ENCODE results near the gene HSD17B7.

The HSD17B7 gene

GRCh38 chr1:162844153-162844552 lies 53.7 kb downstream of the HSD17B7 start:
- Histone ChIP-seq H3K4me3 (ENCODE audit: low read length) (no peak overlapping the region), H3K9me3 (ENCODE audit: insufficient read depth, low read depth, low read length) (no peaks in the 10 kb centered on the region), H3K4me1 (ENCODE audit: insufficient read depth, low read length) (no peaks in the 10 kb centered on the region), H3K36me3 (ENCODE audit: insufficient read depth, low read length) (no peaks in the 10 kb centered on the region), H3K27me3 (ENCODE audit: insufficient read depth, low read length) (no peaks in the 10 kb centered on the region), H3K9ac (ENCODE audit: low read depth, low read length) (no peak overlapping the region), H3K27ac (ENCODE audit: low read depth, low read length) (no peak overlapping the region)
- WGBS, result 72% methylated on average over 1 of the region's 1 CpG

GRCh38 chr1:162846256-162847212 lies 56.0 kb downstream of the HSD17B7 start:
- Histone ChIP-seq H3K9me3 (ENCODE audit: insufficient read depth, low read depth, low read length) (no peaks in the 10 kb centered on the region), H3K36me3 (ENCODE audit: insufficient read depth, low read length) (no peaks in the 10 kb centered on the region), H3K9ac (ENCODE audit: low read depth, low read length) (no peak overlapping the region), H3K27ac (ENCODE audit: low read depth, low read length) (no peak overlapping the region), H3K4me1 (ENCODE audit: insufficient read depth, low read length) (no peaks in the 10 kb centered on the region), H3K4me3 (ENCODE audit: low read length) (no peak overlapping the region), H3K27me3 (ENCODE audit: insufficient read depth, low read length) (no peaks in the 10 kb centered on the region)
- WGBS, result 96% methylated on average over 16 of the region's 16 CpGs

DNA sequence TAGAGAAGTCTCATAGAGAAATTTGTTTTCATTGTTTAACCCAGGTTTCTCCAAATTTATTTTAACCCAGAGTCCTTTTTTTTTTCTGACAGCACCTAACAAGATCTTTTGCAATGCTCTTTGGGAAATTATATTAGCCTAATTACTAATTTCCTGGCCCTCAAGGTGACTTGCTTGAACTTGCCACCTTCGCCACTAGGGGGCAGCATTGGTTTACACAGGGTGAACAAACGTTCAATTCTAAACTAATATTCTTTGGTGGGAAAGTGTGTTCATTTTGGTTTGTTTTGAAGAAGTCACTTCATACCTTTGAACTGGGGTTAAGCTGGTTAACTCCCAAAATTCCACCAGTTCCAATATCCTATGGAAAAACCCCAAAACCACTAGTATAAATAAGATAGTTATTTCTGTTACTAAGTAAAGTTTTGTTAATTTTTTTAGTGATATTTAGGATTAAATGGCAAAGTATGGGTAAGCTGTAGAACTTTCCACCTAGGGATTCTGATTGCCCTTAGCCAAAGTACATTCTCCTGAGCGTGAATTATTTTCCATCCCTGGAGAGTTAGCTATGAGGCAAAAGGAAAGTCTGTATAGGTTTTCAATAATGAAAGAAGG lies 57.4 kb downstream of the HSD17B7 start:
- WGBS, result 26% methylated on average over 3 of the region's 3 CpGs
- Histone ChIP-seq H3K27me3 (ENCODE audit: insufficient read depth, low read length) (no peaks in the 10 kb centered on the region), H3K9me3 (ENCODE audit: insufficient read depth, low read depth, low read length) (no peaks in the 10 kb centered on the region), H3K4me3 (ENCODE audit: low read length) (no peak overlapping the region), H3K4me1 (ENCODE audit: insufficient read depth, low read length) (no peaks in the 10 kb centered on the region), H3K36me3 (ENCODE audit: insufficient read depth, low read length) (no peaks in the 10 kb centered on the region), H3K27ac (ENCODE audit: low read depth, low read length) (no peak overlapping the region), H3K9ac (ENCODE audit: low read depth, low read length) (no peak overlapping the region)

- Histone ChIP-seq H3K9me3 (ENCODE audit: insufficient read depth, low read depth, low read length) (no peaks in the 10 kb centered on the region), H3K36me3 (ENCODE audit: insufficient read depth, low read length) (no peaks in the 10 kb centered on the region), H3K4me3 (ENCODE audit: low read length) (no peak overlapping the region), H3K4me1 (ENCODE audit: insufficient read depth, low read length) (no peaks in the 10 kb centered on the region), H3K27me3 (ENCODE audit: insufficient read depth, low read length) (no peaks in the 10 kb centered on the region), H3K27ac (ENCODE audit: low read depth, low read length) (no peak overlapping the region), H3K9ac (ENCODE audit: low read depth, low read length) (no peak overlapping the region)
- 98% methylated on average over 2 of the region's 2 CpGs for WGBS
These were observed 59.2 kb downstream of the HSD17B7 start for GRCh38 chr1:162849711-162850110.

GRCh38 chr1:162851341-162851740 lies 60.8 kb downstream of the HSD17B7 start:
- Histone ChIP-seq H3K27ac (ENCODE audit: low read depth, low read length) (no peak overlapping the region), H3K36me3 (ENCODE audit: insufficient read depth, low read length) (no peaks in the 10 kb centered on the region), H3K4me1 (ENCODE audit: insufficient read depth, low read length) (no peaks in the 10 kb centered on the region), H3K9ac (ENCODE audit: low read depth, low read length) (no peak overlapping the region), H3K27me3 (ENCODE audit: insufficient read depth, low read length) (no peaks in the 10 kb centered on the region), H3K4me3 (ENCODE audit: low read length) (no peak overlapping the region), H3K9me3 (ENCODE audit: insufficient read depth, low read depth, low read length) (no peaks in the 10 kb centered on the region)
- 93% methylated on average over 1 of the region's 1 CpG for WGBS

DNA sequence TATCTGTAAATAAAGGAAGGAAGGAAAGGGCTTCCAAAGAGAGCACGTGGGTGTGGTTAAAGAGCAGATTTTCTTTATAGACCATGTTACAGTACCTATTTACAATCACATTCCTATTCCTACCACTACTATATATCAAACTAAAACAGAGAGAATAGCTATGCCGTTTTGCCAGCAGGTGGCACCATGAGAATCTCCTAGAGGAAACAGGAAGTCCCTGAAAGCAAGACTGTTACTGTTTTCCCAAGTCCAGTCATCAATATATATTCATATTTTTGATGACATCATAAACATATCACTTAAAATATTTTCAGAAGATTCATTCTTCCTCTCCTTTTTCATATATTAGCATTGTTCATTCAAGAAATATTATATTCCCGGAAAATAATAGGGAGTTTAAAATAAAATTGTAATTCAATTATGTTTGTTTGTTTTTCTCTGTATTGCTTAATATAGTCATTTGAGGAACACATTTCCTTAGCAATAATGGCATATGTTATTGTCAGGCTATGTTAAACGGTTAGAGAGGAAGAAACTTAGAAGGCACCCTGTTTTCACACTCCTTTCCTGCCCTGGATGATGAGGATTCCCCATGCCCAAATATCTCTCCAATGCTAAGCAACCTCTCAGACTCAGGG lies 63.9 kb downstream of the HSD17B7 start:
- WGBS, result 34% methylated on average over 3 of the region's 4 CpGs
- H3K4me3 ChIP-seq (ENCODE audit: low read length), result no peak overlapping the region
- no peaks in the 10 kb centered on the region for H3K9me3 ChIP-seq (ENCODE audit: insufficient read depth, low read depth, low read length)
- no peak overlapping the region for H3K27ac ChIP-seq (ENCODE audit: low read depth, low read length)
- no peak overlapping the region for H3K9ac ChIP-seq (ENCODE audit: low read depth, low read length)
- no peaks in the 10 kb centered on the region; the same call in 1 of the 2 replicates for H3K4me1 ChIP-seq (ENCODE audit: insufficient read depth, low read length)
- H3K36me3 ChIP-seq (ENCODE audit: insufficient read depth, low read length), result no peaks in the 10 kb centered on the region
- no peaks in the 10 kb centered on the region for H3K27me3 ChIP-seq (ENCODE audit: insufficient read depth, low read length)

DNA sequence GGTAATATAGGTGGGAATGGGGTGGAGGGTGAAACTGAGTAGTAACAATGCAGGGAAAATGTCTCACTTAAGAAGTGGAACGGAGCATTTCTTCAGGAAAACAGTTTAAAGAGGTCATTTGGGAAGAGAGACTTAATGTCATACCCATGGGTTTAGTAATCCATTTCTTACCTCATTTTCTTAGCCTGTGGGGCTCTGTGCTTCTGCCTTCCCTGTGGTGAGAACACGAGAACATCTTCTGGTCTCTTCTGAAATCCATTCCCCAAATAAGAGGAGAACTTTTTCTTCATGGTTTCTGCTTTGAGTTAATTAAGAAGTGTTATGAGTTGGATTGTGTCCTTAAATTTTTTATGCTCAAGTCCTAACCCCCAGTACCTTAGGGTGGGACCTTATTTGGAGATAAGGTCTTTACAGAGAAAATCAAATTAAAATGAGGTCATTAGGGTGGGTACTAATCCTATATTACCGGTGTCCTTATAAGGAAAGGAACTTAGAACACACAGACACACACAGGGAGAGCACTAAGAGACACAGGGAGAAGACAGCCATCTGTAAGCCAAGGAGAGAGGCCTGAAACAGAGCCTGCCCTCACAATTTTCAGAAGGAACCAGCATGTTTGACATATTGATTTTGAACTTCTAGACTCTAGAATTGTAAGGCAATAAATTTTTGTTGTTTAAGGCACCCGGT lies 65.1 kb downstream of the HSD17B7 start:
- Histone ChIP-seq H3K9ac (ENCODE audit: low read depth, low read length) (no peak overlapping the region), H3K27ac (ENCODE audit: low read depth, low read length) (no peak overlapping the region)
- WGBS, result 91% methylated on average over 3 of the region's 4 CpGs

GRCh38 chr1:162856260-162856659 lies 65.8 kb downstream of the HSD17B7 start:
- Histone ChIP-seq H3K27me3 (ENCODE audit: insufficient read depth, low read length) (no peaks in the 10 kb centered on the region), H3K27ac (ENCODE audit: low read depth, low read length) (no peak overlapping the region), H3K4me1 (ENCODE audit: insufficient read depth, low read length) (no peaks in the 10 kb centered on the region; the same call in 1 of the 2 replicates), H3K4me3 (ENCODE audit: low read length) (no peak overlapping the region), H3K9me3 (ENCODE audit: insufficient read depth, low read depth, low read length) (no peaks in the 10 kb centered on the region), H3K9ac (ENCODE audit: low read depth, low read length) (no peak overlapping the region), H3K36me3 (ENCODE audit: insufficient read depth, low read length) (no peaks in the 10 kb centered on the region)
- 97% methylated on average over 2 of the region's 2 CpGs for WGBS

More for the DNA sequence above, 65.1 kb downstream of the HSD17B7 start:
- Histone ChIP-seq H3K4me3 (ENCODE audit: low read length) (no peak overlapping the region), H3K27me3 (ENCODE audit: insufficient read depth, low read length) (no peaks in the 10 kb centered on the region), H3K9me3 (ENCODE audit: insufficient read depth, low read depth, low read length) (no peaks in the 10 kb centered on the region), H3K4me1 (ENCODE audit: insufficient read depth, low read length) (no peaks in the 10 kb centered on the region; the same call in 1 of the 2 replicates), H3K36me3 (ENCODE audit: insufficient read depth, low read length) (no peaks in the 10 kb centered on the region)

- Histone ChIP-seq H3K9ac (ENCODE audit: low read depth, low read length) (no peak overlapping the region), H3K9me3 (ENCODE audit: insufficient read depth, low read depth, low read length) (no peaks in the 10 kb centered on the region), H3K36me3 (ENCODE audit: insufficient read depth, low read length) (no peaks in the 10 kb centered on the region), H3K4me3 (ENCODE audit: low read length) (no peak overlapping the region), H3K4me1 (ENCODE audit: insufficient read depth, low read length) (peaks cover 3% of the 10 kb centered on the region; the same call in 1 of the 2 replicates), H3K27me3 (ENCODE audit: insufficient read depth, low read length) (no peaks in the 10 kb centered on the region), H3K27ac (ENCODE audit: low read depth, low read length) (no peak overlapping the region)
These were observed 67.3 kb downstream of the HSD17B7 start for GRCh38 chr1:162857850-162858249.

- 54% methylated on average over 1 of the region's 1 CpG for WGBS
- no peaks in the 10 kb centered on the region for H3K36me3 ChIP-seq (ENCODE audit: insufficient read depth, low read length)
- no peaks in the 10 kb centered on the region for H3K9me3 ChIP-seq (ENCODE audit: insufficient read depth, low read depth, low read length)
- no peak overlapping the region for H3K4me3 ChIP-seq (ENCODE audit: low read length)
- H3K27me3 ChIP-seq (ENCODE audit: insufficient read depth, low read length), result no peaks in the 10 kb centered on the region
- no peak overlapping the region for H3K27ac ChIP-seq (ENCODE audit: low read depth, low read length)
- no peak overlapping the region for H3K9ac ChIP-seq (ENCODE audit: low read depth, low read length)
- H3K4me1 ChIP-seq (ENCODE audit: insufficient read depth, low read length), result peaks cover 3% of the 10 kb centered on the region; the same call in 1 of the 2 replicates
These were observed 68.7 kb downstream of the HSD17B7 start for GRCh38 chr1:162859191-162859590.

Data from HUES64 (cell line).